Glomerular endothelial cell (primary cell): ENCODE measurements around the gene HAUS1. TPM values are rescaled to one million over a fixed set of nuclear protein-coding genes. Genes with fewer than 3 reads are reported as not detected.
"Not testable (repeated sequence)": the region's sequence is repeated elsewhere in the genome, so short reads cannot be mapped to it uniquely, and the experiment has no call there.

Source experiments
- DNase-seq: peaks from one replicate; pipeline ENCODE4 v3.0.0-alpha.2; 2011; ENCODE audit warnings: low read depth, low spot score; ENCODE audit errors: extremely low read depth
- total RNA-seq: library from RNA; depleted of rRNA; stranded (reverse); fragments of >200 nt; gene quantifications from 2 replicates; pipeline ENCODE4 v1.2.3, GENCODE V29; 2015

HAUS1 gene
- total RNA-seq, 1 donor from 2014 or later: 46.8 TPM

DNA sequence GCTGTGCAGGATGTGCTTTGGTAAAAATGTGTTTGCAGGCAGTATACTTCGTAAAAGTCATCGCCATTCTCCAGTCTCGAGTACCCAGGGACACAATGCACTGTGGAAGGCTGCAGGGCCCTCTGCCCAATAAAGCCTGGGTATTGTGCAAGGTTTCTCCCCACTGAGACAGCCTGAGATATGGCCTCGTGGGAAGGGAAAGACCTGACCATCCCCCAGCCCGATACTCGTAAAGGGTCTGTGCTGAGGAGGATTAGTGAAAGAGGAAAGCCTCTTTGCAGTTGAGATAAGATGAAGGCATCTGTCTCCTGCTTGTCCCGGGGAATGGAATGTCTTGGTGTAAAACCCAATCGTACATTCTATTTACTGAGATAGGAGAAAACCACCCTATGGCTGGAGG is 15.7 kb upstream of the HAUS1 start:
- not testable (repeated sequence) for DNase-seq

DNA sequence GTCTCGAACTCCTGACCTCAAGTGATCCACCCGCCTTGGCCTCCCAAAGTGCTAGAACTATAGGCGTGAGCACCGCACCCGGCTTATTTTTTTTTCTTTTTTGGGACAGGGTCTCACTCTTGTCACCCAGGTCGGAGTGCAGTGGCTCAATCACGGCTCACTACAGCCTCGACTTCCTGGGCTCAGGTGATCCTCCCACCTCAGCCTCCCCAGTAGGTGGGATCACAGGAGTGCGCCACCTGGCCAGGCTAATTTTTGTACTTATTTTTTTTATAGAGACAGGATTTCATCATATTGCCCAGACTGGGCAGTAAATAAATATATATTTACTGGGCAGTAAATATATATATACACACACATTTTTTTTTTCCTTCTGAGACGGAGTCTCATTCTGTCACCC is 8.7 kb upstream of the HAUS1 start:
- no peak for DNase-seq

DNA sequence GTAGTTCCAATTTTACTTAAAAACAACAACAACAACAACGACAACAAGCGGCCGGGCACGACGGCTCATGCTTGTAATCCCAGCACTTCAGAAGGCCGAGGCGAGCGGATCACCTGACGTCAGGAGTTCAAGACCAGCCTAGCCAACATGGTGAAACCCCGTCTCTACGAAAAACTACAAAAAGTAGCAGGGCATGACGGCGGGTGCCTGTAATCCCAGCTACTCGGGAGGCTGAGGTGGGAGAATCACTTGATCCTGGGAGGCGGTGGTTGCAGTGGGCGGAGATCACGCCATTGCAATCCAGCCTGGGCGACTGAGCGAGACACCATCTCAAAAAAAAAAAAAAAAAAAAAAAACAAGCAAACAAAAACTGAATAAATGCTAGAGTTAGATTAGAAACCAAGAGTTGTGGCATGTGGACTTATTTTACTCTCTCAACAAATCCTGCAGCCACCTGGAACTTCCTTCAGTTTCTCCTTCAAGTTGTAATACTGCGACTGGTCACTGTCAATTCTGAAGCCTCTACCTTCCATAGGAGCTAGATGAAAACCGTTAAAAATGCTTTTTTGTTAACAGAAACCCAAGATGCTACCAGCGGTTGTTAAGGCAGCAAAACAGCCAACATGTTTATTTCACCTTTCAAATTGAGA is 7.4 kb upstream of the HAUS1 start:
- no peak for DNase-seq

DNA sequence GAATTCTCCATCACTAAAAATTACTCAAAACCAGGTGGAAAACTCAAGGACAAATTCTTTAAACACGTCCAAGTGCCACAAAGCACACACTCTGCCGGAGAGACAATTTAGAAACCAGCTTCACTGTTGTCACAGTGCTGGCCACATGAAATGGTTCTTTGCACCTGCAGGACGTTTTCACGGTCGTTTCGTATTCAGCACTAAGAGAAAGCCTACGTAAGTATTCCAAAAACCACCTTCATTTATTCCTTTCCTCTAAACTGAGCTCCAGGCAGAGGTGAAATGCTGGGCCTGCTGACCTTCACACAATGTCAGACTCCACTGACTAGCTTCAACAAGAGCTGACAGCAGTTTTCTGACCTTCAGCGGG is 6.8 kb upstream of the HAUS1 start:
- no peak for DNase-seq

DNA sequence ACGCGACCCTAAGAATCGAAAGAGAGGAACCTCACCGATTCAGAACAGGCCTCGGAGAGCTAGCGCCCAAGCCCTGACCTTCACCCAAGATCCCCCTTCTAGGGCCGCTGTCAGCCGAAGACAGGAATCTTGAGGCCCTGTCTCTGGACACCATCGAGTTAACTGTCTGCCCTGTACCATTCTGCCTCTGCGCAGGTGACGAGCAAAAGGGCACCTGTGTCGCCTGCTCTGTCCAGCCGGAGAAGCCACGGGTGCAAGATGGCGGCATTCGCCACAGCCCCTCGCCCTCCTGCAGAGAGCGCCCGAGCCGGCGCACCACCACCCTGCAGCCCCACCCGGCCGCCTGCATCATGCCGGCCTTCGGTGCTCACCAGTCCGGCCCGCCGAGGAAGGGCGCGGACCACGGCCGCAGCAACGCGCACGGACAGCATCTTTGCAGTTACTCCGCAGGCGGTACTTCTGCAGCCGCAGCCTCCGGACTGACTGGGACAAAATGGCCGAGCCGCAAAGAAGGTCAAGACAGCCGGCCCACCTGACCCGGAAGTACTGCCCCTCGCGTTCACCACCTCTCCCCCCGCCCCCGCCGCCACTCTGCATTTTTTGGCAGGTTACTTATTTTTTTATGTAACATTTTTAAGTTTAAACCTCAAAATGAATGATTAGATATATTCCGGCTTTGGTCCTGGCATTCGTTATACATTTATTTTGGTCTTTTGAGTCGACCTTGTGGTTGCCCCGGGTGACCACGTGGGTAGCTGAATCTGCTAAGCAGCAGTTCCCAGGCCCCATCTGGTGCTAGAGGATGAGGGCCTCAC is 6.2 kb upstream of the HAUS1 start, which contains the start of gene ATP5F1A:
Gene ATP5F1A (minus strand): TSS at position 496 of the 815 bp plus-strand sequence. CDS start 65 bp downstream, at position 431.
- no peak for DNase-seq

DNA sequence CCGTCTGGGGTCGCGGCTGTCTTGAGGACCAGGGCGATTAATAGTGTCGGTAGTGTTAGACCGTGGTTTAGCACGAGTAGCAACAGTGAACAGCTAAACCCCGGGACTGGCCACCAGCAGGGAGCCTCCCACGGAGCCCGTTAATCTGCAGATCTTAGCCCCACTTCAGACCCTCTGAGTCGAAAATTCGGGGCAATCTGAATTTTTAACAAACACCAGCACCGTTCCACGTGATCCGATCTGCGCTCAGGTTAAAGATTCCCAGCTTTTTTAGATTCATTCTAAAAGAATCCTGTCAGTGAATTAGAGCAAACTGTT is 5.6 kb upstream of the HAUS1 start:
- no peak for DNase-seq

DNA sequence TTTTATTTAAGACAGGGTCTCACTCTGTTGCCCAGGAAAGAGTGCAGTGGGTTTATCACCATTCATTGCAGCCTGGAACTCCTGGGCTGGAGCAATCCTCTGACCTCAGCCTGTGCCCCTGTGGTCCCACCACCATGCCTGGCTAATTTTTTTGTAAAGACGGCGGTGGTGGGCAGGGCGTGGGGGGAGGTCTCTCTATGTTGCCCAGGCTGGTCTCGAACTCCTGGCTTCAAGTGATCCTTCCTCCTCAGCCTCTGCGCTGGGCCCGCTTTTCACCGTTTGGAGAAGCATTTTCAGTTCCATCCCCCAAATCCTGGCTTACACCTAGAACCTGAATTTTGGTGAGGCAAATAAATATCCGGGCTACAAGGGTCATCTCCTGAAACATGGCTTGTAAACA is 4.7 kb upstream of the HAUS1 start:
- DNase-seq: no peak

DNA sequence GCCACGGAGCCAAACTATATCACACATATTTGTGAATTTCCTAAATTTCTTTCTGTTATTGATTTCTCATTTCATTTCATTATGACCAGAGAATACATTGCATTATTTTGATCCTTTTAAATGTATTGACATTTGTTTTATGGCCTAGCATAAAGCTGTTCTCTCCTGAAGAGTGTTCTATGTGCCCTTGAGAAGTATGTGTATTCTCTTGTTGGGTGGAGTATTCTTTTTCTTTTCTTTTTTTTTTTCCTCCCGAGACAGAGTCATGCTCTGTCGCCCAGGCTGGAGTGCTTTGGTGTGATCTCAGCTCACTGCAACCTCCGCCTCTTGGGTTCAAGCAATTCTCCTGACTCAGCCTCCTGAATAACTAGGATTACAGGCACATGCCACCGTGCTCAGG is 5.2 kb downstream of the HAUS1 start:
- no peak for DNase-seq

DNA sequence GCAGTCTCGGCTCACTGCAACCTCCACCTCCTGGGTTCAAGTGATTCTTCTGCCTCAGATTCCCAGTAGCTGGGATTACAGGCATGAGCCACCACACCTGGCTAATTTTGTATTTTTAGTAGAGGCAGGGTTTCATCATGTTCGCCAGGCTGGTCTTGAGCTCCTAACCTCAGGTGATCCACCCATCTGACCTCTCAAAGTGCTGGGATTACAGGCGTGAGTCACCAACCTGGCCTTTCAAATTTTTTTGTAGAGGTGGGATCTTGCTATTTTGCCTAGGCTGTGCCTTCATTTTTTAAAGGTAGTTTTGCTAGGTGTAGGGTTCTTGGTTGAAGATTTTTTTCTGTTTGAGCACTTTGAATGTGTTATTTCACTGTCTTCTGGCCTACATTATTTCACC is 6.2 kb downstream of the HAUS1 start:
- DNase-seq: no peak

DNA sequence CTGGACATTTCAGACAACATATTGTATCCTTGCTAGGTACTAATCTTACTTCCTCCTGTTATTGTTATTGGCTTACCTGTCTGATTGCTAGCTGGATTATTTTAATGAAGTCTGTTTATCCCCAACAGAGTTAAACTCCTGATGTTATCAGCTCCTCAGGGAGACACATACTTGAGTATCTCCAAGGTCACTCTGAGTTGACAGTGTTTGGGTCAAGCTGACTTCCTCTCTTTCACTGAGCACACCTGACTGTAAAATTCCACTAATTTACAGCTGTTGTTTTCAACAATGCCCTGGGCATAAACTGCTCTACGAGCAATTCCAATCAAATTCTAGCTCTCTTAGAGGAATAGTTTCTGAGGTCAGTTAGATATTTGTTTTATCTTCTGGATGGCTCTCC is 9.6 kb downstream of the HAUS1 start:
- DNase-seq: no peak

DNA sequence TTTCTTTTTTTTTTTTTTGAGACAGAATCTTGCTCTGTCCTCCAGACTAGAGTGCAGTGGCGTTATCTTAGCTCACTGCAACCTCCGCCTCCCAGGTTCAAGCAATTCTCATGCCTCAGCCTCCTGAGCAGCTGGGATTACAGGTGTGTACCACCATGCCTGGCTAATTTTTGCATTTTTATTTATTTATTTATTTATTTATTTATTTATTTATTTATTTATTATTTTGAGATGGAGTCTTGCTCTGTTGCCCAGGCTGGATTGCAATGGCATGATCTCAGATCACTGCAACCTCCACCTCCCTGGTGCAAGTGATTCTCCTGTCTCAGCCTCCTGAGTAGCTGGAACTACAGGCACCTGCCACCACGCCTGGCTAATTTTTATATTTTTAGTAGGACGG is 22.4 kb downstream of the HAUS1 start:
- not testable (repeated sequence) for DNase-seq

DNA sequence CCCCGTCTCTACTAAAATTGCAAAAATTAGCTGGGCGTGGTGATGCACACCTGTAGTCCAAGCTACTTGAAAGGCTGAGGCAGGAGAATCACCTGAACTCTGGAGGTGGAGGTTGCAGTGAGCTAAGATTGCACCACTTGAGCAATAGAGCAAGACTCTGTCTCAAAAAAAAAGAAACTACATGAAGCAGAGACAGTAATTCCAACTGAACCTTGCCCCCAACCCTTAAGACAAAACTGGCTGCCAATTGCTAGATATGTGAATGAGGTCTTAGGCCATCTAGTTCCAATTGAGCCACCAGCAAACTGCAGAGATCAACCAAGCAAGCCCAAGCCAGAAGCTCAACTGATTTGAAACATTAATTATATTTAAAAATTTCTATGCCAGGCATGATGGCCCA is 25.9 kb downstream of the HAUS1 start:
- no peak for DNase-seq

DNA sequence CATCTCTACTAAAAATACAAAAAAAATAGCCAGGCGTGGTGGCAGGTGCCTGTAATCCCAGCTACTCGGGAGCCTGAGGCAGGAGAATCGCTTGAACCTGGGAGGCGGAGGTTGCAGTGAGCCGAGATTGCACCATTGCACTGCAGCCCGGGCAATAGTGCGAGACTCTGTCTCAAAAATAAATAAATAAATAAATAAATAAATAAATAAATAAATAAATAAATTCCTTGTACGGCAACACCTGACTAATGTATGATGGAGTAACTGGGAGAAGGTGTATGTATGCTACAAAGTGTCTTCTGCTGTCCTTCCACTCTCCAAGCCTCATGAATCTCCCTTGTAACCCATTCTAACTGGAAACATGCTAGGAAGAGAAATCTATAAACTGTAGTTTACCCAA is 26.4 kb downstream of the HAUS1 start:
- not testable (repeated sequence) for DNase-seq

DNA sequence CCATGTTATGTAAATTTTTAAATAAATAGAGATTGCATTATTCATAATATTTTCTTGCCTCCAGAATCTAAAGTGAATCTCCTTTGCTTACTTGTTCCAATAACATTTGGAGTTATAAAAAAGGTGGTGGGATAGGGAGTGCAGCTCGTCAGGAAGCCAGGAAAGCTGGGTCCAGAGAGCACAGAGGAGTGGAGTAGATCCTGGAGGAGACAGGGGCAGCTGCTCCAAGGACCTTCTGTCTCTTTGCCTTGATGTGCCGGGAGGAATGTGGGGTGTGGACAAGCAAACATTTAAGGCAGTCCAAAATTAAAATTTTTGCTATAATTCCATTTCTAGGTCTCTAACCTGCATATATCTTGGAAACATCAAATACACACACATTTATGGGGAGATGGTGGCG is 29.3 kb downstream of the HAUS1 start:
- DNase-seq: no peak

DNA sequence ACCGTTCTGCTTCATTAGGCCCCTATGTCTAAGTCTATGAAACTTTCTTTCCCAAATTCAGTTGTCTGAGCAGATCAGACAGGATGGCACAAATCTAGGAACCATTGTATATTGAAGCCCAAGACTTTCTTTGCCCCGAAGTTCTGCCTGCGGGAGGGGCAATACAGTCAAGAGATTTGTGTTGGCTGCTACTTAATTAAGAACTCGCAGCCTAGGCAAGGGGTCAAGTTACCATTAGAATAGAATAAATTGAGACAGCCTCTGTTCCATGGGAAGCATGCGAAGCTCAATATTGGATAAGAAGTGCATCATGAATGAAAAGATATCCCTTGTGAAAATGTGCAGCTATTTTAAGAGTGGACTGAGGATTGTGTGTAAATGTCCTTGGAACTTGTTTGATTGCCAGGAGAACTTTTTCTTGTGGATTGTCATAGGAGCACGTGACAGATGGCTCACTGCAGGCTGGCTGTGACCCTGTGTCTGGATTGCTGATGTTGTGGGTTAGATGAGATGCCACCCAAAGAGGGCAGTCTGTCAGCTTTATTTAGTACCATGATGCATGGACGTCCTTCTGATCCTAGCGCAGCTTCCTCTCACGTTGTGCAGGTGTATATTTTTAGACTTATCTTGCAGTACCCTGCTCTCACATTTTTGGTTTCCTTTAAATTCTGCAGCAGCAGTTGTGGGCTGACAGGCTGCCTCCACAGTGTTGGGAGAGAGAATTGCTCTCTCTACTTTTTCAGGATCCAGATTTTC is 30.9 kb downstream of the HAUS1 start:
- no peak for DNase-seq

DNA sequence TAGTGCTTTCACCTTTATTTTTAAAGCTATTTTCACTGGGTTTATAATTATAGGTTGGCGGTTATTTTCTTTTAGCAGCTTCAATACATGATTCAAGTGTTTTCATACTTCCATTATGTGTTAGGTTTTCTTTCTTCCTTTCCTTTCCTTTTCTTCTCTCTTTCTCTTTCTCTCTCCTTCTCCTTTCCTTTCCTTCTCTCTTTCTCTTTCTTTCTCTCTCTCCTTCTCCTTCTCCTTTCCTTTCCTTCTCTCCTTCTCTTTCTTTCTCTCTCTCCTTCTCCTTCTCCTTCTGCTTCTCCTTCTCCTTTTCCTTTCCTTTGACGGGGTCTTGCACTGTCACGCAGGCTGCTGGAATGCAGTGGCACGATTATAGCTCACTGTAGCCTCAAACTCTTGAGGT is 36.0 kb downstream of the HAUS1 start:
- DNase-seq: no peak

DNA sequence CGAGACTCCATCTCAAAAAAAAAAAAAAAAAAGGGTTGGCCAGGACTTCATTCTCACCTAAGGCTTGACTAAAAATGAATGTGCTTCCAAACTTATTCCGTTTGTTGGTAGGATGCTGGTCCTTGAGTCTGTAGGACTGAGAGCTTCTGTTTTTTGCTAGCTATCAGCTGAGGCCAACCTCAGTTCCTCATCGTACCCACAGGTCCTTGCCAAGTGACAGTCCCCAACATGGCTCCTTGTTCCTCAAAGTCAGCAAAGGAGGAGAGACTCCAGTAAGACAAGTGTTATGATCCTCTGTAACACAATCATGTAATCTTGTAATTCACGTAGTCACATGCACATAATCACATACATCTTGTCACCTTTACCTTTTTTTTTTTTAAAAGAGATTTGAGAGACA is 37.0 kb downstream of the HAUS1 start:
- no peak for DNase-seq

DNA sequence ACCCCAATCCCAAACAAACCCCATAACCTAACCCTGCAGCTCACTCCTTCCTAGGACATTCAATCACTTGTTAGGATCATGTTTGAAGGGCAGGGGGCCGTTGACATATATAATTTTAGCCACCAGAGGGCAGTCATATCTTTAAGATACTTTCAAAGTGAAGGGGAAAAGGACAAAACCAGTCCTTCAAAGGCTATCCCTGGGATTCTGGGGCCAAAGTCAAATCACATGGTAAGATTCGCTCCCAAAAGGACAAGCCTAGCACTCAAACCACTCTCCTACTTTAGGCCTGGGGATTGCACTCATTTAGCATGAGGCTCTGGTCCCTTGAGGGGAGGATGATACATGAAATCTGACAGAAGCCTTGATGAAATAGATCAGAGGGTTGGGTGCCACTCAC is 44.6 kb downstream of the HAUS1 start:
- no peak for DNase-seq

DNA sequence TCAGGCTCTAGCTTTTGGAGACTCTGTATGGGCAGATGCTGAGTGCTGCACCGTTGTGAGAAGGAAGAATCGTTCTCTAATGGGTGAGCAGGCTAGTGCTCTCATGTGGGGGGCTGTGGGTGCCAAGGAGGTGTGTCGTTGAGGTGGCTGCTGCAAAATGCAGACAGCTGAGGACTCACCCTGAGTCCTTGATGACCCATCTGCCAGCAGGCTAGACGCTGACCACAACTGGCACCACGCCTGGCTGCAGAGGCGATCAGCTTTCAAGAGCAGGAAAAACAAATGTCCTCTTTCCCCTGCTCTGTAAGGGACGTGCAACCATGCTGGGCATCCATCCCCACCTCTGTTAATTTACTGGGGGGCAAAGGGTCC is 48.2 kb downstream of the HAUS1 start:
- no peak for DNase-seq

DNA sequence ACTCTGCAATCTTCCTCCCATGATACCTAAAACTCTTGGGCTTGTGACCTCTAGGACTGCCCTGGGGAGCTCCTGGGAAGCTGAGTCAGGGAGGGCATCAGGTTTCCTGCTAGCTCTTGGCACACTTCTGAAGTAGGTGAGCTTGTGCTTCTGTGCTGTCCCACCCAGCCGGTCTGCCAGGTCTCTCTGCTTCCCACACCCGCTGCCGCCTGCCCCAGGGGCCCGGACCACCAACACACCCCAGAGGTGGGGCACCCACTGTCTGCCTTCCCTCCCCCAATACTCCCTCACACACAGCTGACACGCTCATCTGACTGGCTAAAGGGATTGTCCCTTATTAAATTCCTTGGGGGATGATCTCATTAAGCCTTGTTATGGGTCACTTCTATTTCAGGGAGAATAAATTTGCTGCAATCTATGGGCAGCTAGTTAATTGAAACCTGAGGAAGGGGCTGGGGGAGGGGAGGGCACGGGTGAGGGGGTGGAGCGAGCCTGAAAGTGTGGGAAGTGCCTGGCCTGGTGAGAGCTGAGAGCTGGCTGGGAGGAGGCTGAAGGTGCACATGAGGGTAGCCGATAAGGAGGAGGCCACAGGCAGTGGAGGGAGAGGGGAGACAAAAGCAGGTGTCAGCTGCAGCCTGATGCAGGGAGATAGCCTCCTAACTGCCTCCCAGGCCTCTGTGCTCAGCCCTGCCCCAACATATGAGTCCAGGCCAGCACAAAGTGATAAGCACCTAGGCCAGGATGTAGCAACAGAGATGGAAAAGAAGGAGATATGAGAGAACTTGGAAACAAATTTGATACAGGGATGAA is 48.8 kb downstream of the HAUS1 start:
- DNase-seq: no peak

DNA sequence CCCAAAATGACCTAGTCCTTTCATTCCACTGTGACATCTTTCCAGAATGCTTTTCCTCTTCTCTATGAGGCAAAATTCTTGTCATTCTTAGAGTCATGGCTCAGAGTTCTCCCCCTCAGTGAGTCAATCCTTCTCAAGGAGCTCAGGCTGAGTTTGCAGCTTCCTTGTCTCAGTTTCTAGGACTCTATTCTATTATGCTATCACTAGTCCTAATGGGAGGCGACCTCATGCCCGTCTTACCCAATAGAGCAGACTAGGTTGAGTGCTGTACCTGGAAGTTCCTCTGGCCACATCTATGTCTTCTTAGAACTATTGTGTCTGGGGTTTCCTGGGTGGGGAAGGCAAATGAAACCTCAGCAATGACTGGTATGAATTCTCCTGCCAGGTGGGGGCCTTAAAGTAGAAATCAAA is 51.5 kb downstream of the HAUS1 start:
- DNase-seq: no peak
